H1 (cell line): ENCODE measurements around the gene CARD11. TPM values are rescaled to one million over a fixed set of nuclear protein-coding genes. Genes with fewer than 3 reads are reported as not detected.

Experiments
- CREB1 ChIP-seq: IDR thresholded peaks from 2 replicates; pipeline ENCODE4 v1.6.1; 2012; ENCODE audit warnings: inconsistent platforms
- CTBP2 ChIP-seq: IDR thresholded peaks from 2 replicates; pipeline ENCODE4 v1.7.0; 2011; ENCODE audit warnings: borderline replicate concordance, mild to moderate bottlenecking, moderate library complexity, mixed read lengths, low read length; ENCODE audit not compliant: insufficient read depth, insufficient read length
- MAFK ChIP-seq: IDR thresholded peaks from 2 replicates; pipeline ENCODE4 v1.6.1; 2012; ENCODE audit warnings: low read depth, mild to moderate bottlenecking, improper control_type of control experiment, low read length
- PHF8 ChIP-seq: fragments of 200-600 bp; sonication (generic); conservative IDR thresholded peaks from 2 replicates; pipeline ENCODE4 v1.7.1; 2012; ENCODE audit warnings: low read depth, mild to moderate bottlenecking, inconsistent platforms, low read length, moderate library complexity
- POLR2AphosphoS5 ChIP-seq: IDR thresholded peaks from 2 replicates; pipeline ENCODE4 v1.6.1; 2011; ENCODE audit warnings: low read depth, low read length
- RAD21 ChIP-seq, 2 experiments: IDR thresholded peaks in 1 of 2; conservative IDR thresholded peaks in 1 of 2; 2 replicates each; pipeline ENCODE4 v1.6.1; 2011; ENCODE audit warnings: low read depth in 2 of 2, low read length in 2 of 2, improper control_type of control experiment in 1 of 2, inconsistent platforms in 1 of 2, mild to moderate bottlenecking in 1 of 2, moderate library complexity in 1 of 2
- SAP30 ChIP-seq: fragments of 300-600 bp; sonication (generic); IDR thresholded peaks from 2 replicates; pipeline ENCODE4 v1.7.1; 2012; ENCODE audit warnings: low read length, moderate library complexity, mild to moderate bottlenecking, inconsistent platforms; ENCODE audit not compliant: insufficient read depth, insufficient replicate concordance
- ZNF274 ChIP-seq: IDR thresholded peaks from 2 replicates; pipeline ENCODE4 v1.7.0; 2012; ENCODE audit warnings: low read length, borderline replicate concordance; ENCODE audit errors: extremely low read depth
- polyA plus RNA-seq, 7 experiments: library from polyadenylated mRNA; depleted of rRNA in 3 of 7; stranded (reverse) in 5 of 7; unstranded in 2 of 7; fragments of >200 nt in 5 of 7; fragments of 200-250 nt in 2 of 7; gene quantifications; 1 replicate in 5 of 7; 2 replicates in 1 of 7; 4 replicates in 1 of 7; pipeline versions ENCODE4 v1.2.1 to v1.2.3, GENCODE V29; 2011 to 2013; ENCODE audit warnings: missing spikeins in 2 of 7, mixed read lengths in 2 of 7
- total RNA-seq: library from RNA; stranded (reverse); fragmentation: NEBNext Ultra II Directional; extraction: Animal tissue kit (Norgen Biotek cat#: 25700); gene quantifications from 2 replicates; pipeline ENCODE4 v1.2.1, GENCODE V29; 2021

Gene CARD11
- total and polyA plus RNA-seq, 2 of the 8 experiments (the other 6 are each of a cell fraction or from before 2014, with no cell fraction given): 12.6 to 29.8 TPM

GRCh38 chr7:2862831-2863361 is 180.8 kb downstream of the CARD11 start (continued):
- TF ChIP-seq SAP30: no peak
- TF ChIP-seq PHF8: no peak
- no peak for TF ChIP-seq MAFK
- no peak for TF ChIP-seq CTBP2
- no peak for TF ChIP-seq POLR2AphosphoS5
- no peak for TF ChIP-seq CREB1
- TF ChIP-seq RAD21 (IDR thresholded peaks at IDR 0.05 in 1 of 2, conservative IDR thresholded peaks at IDR 0.05 in 1 of 2; ENCODE audit: low read depth in 2 of 2, low read length in 2 of 2): no peak
- no peak for TF ChIP-seq ZNF274
